Uterus (tissue), 2 donors: Measurements from ENCODE around the gene LIPA.

Source experiments
- CTCF ChIP-seq, 4 experiments: fragments of 200-600 bp in 2 of 4; fragments of 450-650 bp in 2 of 4; sonication (generic) in 2 of 4; IDR thresholded peaks; one replicate each; pipeline ENCODE4 v1.5.1; 2016 to 2019; ENCODE audit warnings: antibody characterized with exemption in 4 of 4, mild to moderate bottlenecking in 2 of 4, moderate library complexity in 1 of 4
- POLR2A ChIP-seq, 2 donors: fragments of 450-650 bp; IDR thresholded peaks; one replicate each; pipeline ENCODE4 v1.6.1; 2016; ENCODE audit warnings: antibody characterized with exemption in 2 of 2, mild to moderate bottlenecking in 1 of 2, moderate library complexity in 1 of 2

GRCh38 chr10:89266721-89267453, 15.3 kb upstream of the LIPA start:
- TF ChIP-seq CTCF (IDR thresholded peaks at IDR 0.05) (no peak), POLR2A (IDR thresholded peaks at IDR 0.05) (no peak)
